Neural progenitor cell (in vitro differentiated cells): ENCODE results near the gene FLVCR1.

Source experiments
- EZH2 ChIP-seq: fragments of 200-600 bp; sonication (generic); IDR thresholded peaks from 2 replicates; pipeline ENCODE4 v1.6.1; 2017; ENCODE audit warnings: antibody characterized with exemption, mild to moderate bottlenecking, moderate library complexity
- EZH2phosphoT487 ChIP-seq: fragments of 200-600 bp; sonication (generic); IDR thresholded peaks from 2 replicates; pipeline ENCODE4 v1.6.1; 2017; ENCODE audit warnings: antibody characterized with exemption
- TF ChIP-seq, protein P1 (sequence below): fragments of 200-600 bp; sonication (generic); IDR thresholded peaks from 2 replicates; pipeline ENCODE4 v1.5.1; 2017; ENCODE audit warnings: antibody characterized with exemption, mild to moderate bottlenecking

DNA sequence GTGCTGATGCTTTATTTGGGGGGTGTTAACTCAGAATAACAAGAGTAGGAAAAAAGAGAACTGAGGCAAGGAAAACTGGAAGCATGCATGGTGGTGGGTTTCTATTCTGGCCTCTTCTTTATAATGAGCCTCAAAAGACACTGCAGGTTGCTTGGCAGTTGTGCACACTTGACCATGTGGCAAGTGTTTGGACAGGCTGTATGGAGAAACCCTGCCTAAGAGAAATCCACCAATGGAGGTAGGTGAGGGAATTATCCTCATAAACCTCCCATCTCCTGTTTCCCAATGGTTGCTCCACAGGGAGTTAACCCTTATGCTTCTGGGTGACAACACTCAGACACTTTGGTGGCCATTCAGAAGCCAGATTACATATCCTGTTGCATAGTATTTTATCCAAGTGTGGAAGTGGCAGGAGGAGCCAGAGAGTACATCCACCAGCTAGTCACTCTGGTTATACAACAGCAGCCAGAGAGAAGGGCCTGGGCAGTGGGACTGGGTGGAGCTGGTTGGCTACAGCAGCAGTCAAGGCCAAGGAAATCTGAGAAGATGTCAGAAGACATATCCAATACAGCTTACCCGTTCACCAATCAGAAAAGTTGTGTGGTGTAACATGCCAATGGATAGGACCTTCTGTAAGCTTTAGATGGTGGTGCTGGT lies 75.9 kb downstream of the FLVCR1 start:
- TF ChIP-seq, protein P1, sequence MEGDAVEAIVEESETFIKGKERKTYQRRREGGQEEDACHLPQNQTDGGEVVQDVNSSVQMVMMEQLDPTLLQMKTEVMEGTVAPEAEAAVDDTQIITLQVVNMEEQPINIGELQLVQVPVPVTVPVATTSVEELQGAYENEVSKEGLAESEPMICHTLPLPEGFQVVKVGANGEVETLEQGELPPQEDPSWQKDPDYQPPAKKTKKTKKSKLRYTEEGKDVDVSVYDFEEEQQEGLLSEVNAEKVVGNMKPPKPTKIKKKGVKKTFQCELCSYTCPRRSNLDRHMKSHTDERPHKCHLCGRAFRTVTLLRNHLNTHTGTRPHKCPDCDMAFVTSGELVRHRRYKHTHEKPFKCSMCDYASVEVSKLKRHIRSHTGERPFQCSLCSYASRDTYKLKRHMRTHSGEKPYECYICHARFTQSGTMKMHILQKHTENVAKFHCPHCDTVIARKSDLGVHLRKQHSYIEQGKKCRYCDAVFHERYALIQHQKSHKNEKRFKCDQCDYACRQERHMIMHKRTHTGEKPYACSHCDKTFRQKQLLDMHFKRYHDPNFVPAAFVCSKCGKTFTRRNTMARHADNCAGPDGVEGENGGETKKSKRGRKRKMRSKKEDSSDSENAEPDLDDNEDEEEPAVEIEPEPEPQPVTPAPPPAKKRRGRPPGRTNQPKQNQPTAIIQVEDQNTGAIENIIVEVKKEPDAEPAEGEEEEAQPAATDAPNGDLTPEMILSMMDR = no peak
- TF ChIP-seq EZH2 (no peak), EZH2phosphoT487 (no peak)
